ENCODE data around the gene SPIB. TPM values are rescaled to one million over a fixed set of nuclear protein-coding genes. Genes with fewer than 3 reads are reported as not detected.
A peak's percentile ranks its signal among the peaks of the same experiment; 100 is the strongest.

Gene SPIB
- total RNA-seq, 1 experiment from 2014 or later = 0.50 TPM

GRCh38 chr19:50376166-50377050 lies 42.3 kb upstream of the SPIB start, which contains the start of gene NR1H2:
TSS of gene NR1H2 (plus strand) at chr19:50376457. CDS start at chr19:50377606, 1,149 bp downstream.
- no peaks in the 10 kb centered on the region for H3K4me1 Mint-ChIP-seq (ENCODE audit: low read depth, unreplicated experiment)
- CTCF ChIA-PET = interaction anchor here (0.5 to 1.5 kb wide), 3 partner anchors 31 to 84 kb away, joined by 3 to 13 read pairs (median 7); no protein-coding TSS in a partner anchor
- H3K9me3 ChIP-seq = no peaks in the 10 kb centered on the region
- peaks cover 9% of the 10 kb centered on the region for H3K36me3 ChIP-seq (ENCODE audit: control insufficient read depth, insufficient read depth, low read length)
- peak within 1 kb of the TSS; percentile 72 for H3K4me3 ChIP-seq (ENCODE audit: low read depth, low read length)
- no peaks in the 10 kb centered on the region for H3K27me3 Mint-ChIP-seq (ENCODE audit: insufficient read depth, unreplicated experiment)
- H3K9me3 Mint-ChIP-seq (ENCODE audit: unreplicated experiment) = no peaks in the 10 kb centered on the region
- H3K4me3 Mint-ChIP-seq (ENCODE audit: unreplicated experiment) = peak within 1 kb of the TSS; percentile 99
- peak within 1 kb of the TSS; percentile 100 for H3K27ac Mint-ChIP-seq (ENCODE audit: unreplicated experiment)
- no peak for TF ChIP-seq CTCF (IDR thresholded peaks at IDR 0.05; ENCODE audit: insufficient read depth in 1 of 2, low read depth in 1 of 2, low read length in 1 of 2, severe bottlenecking in 1 of 2, unreplicated experiment in 1 of 2)
- H3K4me1 ChIP-seq = no peaks in the 10 kb centered on the region
- DNase-seq = peak; percentile 95 to 96
- POLR2A ChIA-PET = interaction anchor here (0.7 to 1.5 kb wide), 4 partner anchors 8 to 85 kb away, joined by 4 to 10 read pairs (median 7); partner anchors contain the start of gene KCNC3
- TSS peak; percentile 83 for BruUV-seq (replicated peaks)
- no peaks in the 10 kb centered on the region for H3K27me3 ChIP-seq (replicated peaks; ENCODE audit: control insufficient read depth, insufficient read depth, low read length)
- intact Hi-C loops (cut with micrococcal nuclease; ENCODE audit: unreplicated experiment) = loop anchor here (1.0 to 2.0 kb wide), 3 partner anchors 8 to 84 kb away; partner anchors contain the start of gene POLD1
- peaks cover 37% of the 10 kb centered on the region for H3K36me3 Mint-ChIP-seq (ENCODE audit: insufficient read depth, unreplicated experiment)

- ChIA-PET POLR2A (interaction anchor here (1.5 kb wide), 1 partner anchor 84 kb away, joined by 10 read pairs; no protein-coding TSS in a partner anchor), CTCF (no interaction called here)
- Histone ChIP-seq H3K9me3 (no peaks in the 10 kb centered on the region), H3K27me3 (replicated peaks; ENCODE audit: control insufficient read depth, insufficient read depth, low read length) (no peaks in the 10 kb centered on the region), H3K4me1 (no peaks in the 10 kb centered on the region), H3K4me3 (ENCODE audit: low read depth, low read length) (peak overlapping the region; percentile 72), H3K36me3 (ENCODE audit: control insufficient read depth, insufficient read depth, low read length) (peaks cover 9% of the 10 kb centered on the region)
- peak in 1 of 2 experiments; percentile 64 for DNase-seq
- H3K36me3 Mint-ChIP-seq (ENCODE audit: insufficient read depth, unreplicated experiment) = peaks cover 38% of the 10 kb centered on the region
- H3K9me3 Mint-ChIP-seq (ENCODE audit: unreplicated experiment) = no peaks in the 10 kb centered on the region
- no peaks in the 10 kb centered on the region for H3K27me3 Mint-ChIP-seq (ENCODE audit: insufficient read depth, unreplicated experiment)
- H3K4me1 Mint-ChIP-seq (ENCODE audit: low read depth, unreplicated experiment) = no peaks in the 10 kb centered on the region
- no peak for TF ChIP-seq CTCF (IDR thresholded peaks at IDR 0.05; ENCODE audit: insufficient read depth in 1 of 2, low read depth in 1 of 2, low read length in 1 of 2, severe bottlenecking in 1 of 2, unreplicated experiment in 1 of 2)
- peak overlapping the region; percentile 99 for H3K4me3 Mint-ChIP-seq (ENCODE audit: unreplicated experiment)
- intact Hi-C loops (cut with micrococcal nuclease; ENCODE audit: unreplicated experiment) = loop anchor here (2.0 kb wide), 1 partner anchor 84 kb away; no protein-coding TSS in a partner anchor
- no TSS peak for BruUV-seq (replicated peaks)
- peak overlapping the region; percentile 100 for H3K27ac Mint-ChIP-seq (ENCODE audit: unreplicated experiment)
Observed at GRCh38 chr19:50377051-50377461, 41.7 kb upstream of the SPIB start.

- intact Hi-C loops (cut with micrococcal nuclease; ENCODE audit: unreplicated experiment) = loop anchor here (2.0 kb wide), 1 partner anchor 83 kb away; no protein-coding TSS in a partner anchor
- TF ChIP-seq CTCF (IDR thresholded peaks at IDR 0.05; ENCODE audit: insufficient read depth in 1 of 2, low read depth in 1 of 2, low read length in 1 of 2, severe bottlenecking in 1 of 2, unreplicated experiment in 1 of 2) = no peak
- H3K9me3 ChIP-seq = no peaks in the 10 kb centered on the region
- Mint-ChIP-seq H3K27me3 (ENCODE audit: insufficient read depth, unreplicated experiment) (no peaks in the 10 kb centered on the region), H3K4me3 (ENCODE audit: unreplicated experiment) (peak overlapping the region; percentile 99), H3K27ac (ENCODE audit: unreplicated experiment) (peak overlapping the region; percentile 100), H3K4me1 (ENCODE audit: low read depth, unreplicated experiment) (no peaks in the 10 kb centered on the region), H3K36me3 (ENCODE audit: insufficient read depth, unreplicated experiment) (peaks cover 38% of the 10 kb centered on the region), H3K9me3 (ENCODE audit: unreplicated experiment) (no peaks in the 10 kb centered on the region)
- H3K36me3 ChIP-seq (ENCODE audit: control insufficient read depth, insufficient read depth, low read length) = peaks cover 9% of the 10 kb centered on the region
- H3K4me3 ChIP-seq (ENCODE audit: low read depth, low read length) = no peak overlapping the region
- no peaks in the 10 kb centered on the region for H3K4me1 ChIP-seq
- CTCF ChIA-PET = no interaction called here
- H3K27me3 ChIP-seq (replicated peaks; ENCODE audit: control insufficient read depth, insufficient read depth, low read length) = no peaks in the 10 kb centered on the region
- POLR2A ChIA-PET = no interaction called here
- DNase-seq = no peak
- BruUV-seq (replicated peaks) = no TSS peak
Observed at GRCh38 chr19:50377517-50377916, 41.2 kb upstream of the SPIB start.
